OCI-LY3 (cell line): ENCODE data around the gene LYPD4.

Experiments used
- CTCF ChIP-seq: fragments of 200-600, 300-600 bp; sonication (generic); IDR thresholded peaks from 2 replicates; pipeline ENCODE4 v1.5.1; 2014; ENCODE audit warnings: antibody characterized with exemption, low read length, low read depth
- EZH2phosphoT487 ChIP-seq: fragments of 200-600 bp; shearing (Covaris generic); IDR thresholded peaks from 2 replicates; pipeline ENCODE4 v1.6.1; 2018; ENCODE audit warnings: antibody characterized with exemption, mixed run types, low read depth

- TF ChIP-seq CTCF = peak; percentile 90
- no peak for TF ChIP-seq EZH2phosphoT487
Observed at GRCh38 chr19:41821003-41821735, 23.3 kb downstream of the LYPD4 start.
